Loucy (cell line): Measurements from ENCODE around the gene C2CD3.

Experiments
- EZH2phosphoT487 ChIP-seq: fragments of 200-600 bp; IDR thresholded peaks from 2 replicates; pipeline ENCODE4 v1.6.1; 2018; ENCODE audit warnings: antibody characterized with exemption, mild to moderate bottlenecking, moderate library complexity, borderline replicate concordance
- TF ChIP-seq, protein P1 (sequence below): fragments of 200-600 bp; sonication (generic); conservative IDR thresholded peaks from 2 replicates; pipeline ENCODE4 v1.5.1; 2014; ENCODE audit warnings: mild to moderate bottlenecking, antibody characterized with exemption, low read length

DNA sequence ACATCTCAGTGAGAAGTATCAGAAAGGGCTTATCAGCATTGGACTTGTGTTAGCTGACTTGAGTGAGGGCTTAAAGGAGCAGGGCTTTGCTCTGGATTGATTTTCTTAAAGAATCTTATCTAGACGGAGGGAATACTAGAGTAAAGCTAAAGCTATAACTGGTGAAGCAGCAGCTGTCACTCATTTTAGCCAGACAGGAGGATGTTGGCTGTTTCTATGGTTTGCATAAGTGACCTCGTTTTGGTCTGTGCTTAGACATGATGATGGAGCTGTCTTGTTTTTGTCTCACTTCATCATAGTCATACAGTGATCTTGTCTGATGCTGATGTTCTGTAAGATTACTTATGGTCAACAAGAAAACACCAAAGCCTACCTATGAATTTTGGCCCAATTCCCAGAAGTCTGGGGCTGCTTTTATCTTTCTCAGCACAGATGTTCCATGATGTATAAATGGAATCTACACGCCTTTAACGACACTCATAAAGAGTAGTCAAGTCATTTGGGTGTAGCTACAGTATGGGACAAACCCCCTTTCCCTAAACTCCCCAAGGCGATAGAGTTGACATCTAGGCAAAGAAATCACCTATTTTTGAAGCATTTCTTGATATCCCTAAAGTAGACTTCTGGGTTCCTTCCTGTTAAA lies 84.4 kb downstream of the C2CD3 start:
- TF ChIP-seq, protein P1, sequence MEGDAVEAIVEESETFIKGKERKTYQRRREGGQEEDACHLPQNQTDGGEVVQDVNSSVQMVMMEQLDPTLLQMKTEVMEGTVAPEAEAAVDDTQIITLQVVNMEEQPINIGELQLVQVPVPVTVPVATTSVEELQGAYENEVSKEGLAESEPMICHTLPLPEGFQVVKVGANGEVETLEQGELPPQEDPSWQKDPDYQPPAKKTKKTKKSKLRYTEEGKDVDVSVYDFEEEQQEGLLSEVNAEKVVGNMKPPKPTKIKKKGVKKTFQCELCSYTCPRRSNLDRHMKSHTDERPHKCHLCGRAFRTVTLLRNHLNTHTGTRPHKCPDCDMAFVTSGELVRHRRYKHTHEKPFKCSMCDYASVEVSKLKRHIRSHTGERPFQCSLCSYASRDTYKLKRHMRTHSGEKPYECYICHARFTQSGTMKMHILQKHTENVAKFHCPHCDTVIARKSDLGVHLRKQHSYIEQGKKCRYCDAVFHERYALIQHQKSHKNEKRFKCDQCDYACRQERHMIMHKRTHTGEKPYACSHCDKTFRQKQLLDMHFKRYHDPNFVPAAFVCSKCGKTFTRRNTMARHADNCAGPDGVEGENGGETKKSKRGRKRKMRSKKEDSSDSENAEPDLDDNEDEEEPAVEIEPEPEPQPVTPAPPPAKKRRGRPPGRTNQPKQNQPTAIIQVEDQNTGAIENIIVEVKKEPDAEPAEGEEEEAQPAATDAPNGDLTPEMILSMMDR, result no peak
- TF ChIP-seq EZH2phosphoT487, result no peak
